ENCODE measurements around the gene FAR1.

DNA sequence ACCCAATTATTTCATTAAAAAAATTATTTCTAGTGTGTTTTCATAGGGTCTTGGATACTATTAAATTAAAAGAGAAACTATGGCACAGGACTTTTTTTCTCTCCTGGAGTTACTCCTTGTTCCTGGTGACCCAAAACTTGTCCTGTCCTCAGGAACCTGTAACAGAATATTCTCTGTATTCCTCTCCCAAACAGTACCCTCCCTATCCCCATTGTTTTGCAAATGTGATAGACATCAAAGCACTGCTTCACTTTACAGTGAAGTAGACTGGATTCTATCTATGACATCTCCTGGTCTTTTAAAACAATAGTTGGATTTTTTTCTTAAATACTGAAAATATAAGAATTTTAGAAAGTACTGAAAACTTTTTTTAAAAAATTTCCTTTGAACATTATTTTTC, 37.2 kb downstream of the FAR1 start:
- TF ChIP-seq, protein P1, sequence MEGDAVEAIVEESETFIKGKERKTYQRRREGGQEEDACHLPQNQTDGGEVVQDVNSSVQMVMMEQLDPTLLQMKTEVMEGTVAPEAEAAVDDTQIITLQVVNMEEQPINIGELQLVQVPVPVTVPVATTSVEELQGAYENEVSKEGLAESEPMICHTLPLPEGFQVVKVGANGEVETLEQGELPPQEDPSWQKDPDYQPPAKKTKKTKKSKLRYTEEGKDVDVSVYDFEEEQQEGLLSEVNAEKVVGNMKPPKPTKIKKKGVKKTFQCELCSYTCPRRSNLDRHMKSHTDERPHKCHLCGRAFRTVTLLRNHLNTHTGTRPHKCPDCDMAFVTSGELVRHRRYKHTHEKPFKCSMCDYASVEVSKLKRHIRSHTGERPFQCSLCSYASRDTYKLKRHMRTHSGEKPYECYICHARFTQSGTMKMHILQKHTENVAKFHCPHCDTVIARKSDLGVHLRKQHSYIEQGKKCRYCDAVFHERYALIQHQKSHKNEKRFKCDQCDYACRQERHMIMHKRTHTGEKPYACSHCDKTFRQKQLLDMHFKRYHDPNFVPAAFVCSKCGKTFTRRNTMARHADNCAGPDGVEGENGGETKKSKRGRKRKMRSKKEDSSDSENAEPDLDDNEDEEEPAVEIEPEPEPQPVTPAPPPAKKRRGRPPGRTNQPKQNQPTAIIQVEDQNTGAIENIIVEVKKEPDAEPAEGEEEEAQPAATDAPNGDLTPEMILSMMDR (IDR thresholded peaks at IDR 0.05) = no peak
- TF ChIP-seq EP300 (IDR thresholded peaks at IDR 0.05) (no peak), POLR2A (IDR thresholded peaks at IDR 0.05) (no peak), POLR2AphosphoS5 (IDR thresholded peaks at IDR 0.05) (no peak)
